HG03432 (cell line): Measurements from ENCODE around the gene ZNF10.

ENCODE experiments used
- ATAC-seq: cut with Tn5 transposase; IDR thresholded peaks from one replicate; pipeline ENCODE4 v1.9.1; 2021; ENCODE audit warnings: mild to moderate bottlenecking, moderate library complexity; ENCODE audit not compliant: unreplicated experiment

ZNF10 gene

DNA sequence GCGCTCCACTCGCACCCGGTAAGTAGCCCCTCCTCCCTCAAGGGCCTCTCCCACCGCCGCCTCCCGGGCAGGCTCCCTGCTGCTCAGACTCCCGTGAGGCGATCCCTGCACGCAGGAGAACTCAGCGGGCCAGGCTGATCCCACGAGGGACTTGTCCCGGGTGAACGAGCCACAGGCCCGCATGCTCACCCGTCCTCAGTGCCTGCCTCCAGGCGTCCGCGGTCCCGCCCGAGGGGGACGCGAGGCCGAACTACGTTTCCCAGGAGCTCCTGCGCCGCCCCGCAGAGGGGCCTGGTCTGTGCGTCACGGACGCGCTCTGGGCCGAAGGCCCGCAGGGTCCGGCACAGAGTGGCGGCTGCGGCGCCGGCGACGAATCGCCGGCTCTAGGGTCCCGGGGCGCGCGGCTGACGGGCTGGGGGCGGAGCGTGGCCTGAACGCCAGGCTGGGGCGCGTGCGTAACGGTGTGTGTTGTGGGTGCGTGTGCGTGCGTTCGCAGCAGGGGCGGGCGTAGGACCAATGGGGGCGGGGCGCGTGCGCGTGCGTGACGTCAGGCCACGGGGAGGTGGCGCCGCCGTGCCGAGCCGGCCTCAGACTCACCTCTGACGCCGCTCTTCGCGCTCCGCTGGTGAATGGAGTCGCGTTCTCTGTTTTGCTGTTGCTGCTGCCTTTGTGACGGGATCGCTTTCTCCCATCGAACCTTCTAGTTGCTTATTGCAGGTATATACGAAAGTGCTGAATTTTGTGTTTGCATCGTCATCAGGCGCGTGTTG is at the start of gene ZNF10, which contains the start of gene ZNF891:
Gene ZNF10, plus strand, starts transcription at position 590 of the 770 bp plus-strand sequence. CDS start 13,866 bp downstream, outside the sequence.
Gene ZNF891, minus strand, starts transcription at position 237 of the 770 bp plus-strand sequence. CDS start 8,356 bp downstream, outside the sequence.
- peak; percentile 95 for ATAC-seq

- no peak for ATAC-seq
Observed at GRCh38 chr12:133081159-133081780, 49.2 kb upstream of the ZNF10 start.

DNA sequence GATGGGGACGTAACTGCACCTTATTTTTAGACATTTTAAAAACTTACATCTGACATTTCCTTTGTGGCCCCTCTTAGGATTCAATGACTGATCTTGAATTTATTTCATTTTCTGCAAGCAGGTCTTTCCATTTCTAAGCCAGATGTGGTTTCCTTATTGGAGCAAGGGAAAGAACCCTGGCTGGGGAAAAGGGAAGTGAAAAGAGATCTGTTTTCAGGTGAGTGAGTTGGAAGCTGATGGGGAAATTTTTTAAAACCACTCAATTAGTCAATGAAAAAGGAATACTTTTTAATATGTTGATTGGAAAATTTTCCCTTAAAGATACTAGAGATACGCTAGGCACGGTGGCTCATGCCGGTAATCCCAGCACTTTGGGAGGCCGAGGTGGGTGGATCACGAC is 47.1 kb upstream of the ZNF10 start:
- ATAC-seq: no peak

GRCh38 chr12:133105620-133106019 is 24.8 kb upstream of the ZNF10 start:
- ATAC-seq: no peak

DNA sequence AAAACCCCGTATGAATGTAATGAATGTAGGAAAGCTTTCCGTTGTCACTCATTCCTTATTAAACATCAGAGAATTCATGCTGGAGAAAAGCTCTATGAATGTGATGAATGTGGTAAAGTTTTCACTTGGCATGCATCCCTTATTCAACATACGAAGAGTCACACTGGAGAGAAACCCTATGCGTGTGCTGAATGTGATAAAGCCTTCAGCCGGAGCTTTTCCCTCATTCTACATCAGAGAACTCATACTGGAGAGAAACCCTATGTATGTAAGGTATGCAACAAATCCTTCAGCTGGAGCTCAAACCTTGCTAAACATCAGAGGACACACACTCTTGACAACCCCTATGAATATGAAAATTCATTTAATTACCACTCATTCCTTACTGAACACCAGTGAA is 24.2 kb upstream of the ZNF10 start:
- no peak for ATAC-seq

GRCh38 chr12:133107121-133107520 is 23.3 kb upstream of the ZNF10 start:
- no peak for ATAC-seq

DNA sequence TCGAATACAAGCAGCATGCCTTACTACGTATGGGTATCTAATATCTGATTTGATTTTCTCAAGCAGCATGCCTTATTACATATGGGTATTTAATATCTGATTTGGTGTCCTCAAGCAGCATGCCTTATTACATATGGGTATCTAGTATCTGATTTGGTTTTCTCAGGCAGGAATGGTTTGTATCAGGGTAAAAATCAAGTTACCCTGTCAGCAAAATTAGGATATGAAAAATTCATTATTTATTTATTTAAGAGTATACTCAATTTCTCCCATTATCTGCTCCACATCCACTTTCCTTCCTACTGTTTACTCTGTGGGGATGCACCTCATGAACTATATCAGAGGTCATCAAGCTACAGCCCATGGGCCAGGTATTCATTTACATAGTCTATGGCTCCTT is 22.3 kb upstream of the ZNF10 start:
- no peak for ATAC-seq

GRCh38 chr12:133120385-133121191 is 9.8 kb upstream of the ZNF10 start:
- no peak for ATAC-seq

DNA sequence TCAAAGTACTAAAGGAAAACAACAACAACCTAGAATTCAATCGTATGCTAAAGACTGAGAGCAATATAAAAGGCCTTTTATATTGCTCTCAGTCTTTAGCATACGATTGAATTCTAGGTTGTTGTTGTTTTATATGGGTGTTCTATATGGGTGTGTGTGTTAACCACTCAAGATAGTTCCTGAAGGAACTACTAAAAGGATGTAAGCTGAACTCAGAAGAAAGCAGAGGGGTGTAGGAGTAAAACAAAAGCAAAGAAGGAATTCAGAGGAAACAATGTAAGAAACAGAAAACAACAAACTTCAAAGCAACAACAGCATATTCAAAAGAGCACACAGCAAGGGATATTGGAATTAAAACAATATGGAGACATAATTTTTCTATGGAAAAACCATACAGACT is 5.8 kb upstream of the ZNF10 start:
- no peak for ATAC-seq

- ATAC-seq: no peak
Observed at GRCh38 chr12:133129368-133130037, 924 bp upstream of the ZNF10 start.

GRCh38 chr12:133130808-133131128 is 341 bp downstream of the ZNF10 start:
- ATAC-seq: peak; percentile 13

- no peak for ATAC-seq
Observed at GRCh38 chr12:133135747-133136146, 5.3 kb downstream of the ZNF10 start.

- no peak for ATAC-seq
Observed at GRCh38 chr12:133145981-133146380, 15.6 kb downstream of the ZNF10 start.

GRCh38 chr12:133156125-133156690 is 25.8 kb downstream of the ZNF10 start:
- no peak for ATAC-seq

DNA sequence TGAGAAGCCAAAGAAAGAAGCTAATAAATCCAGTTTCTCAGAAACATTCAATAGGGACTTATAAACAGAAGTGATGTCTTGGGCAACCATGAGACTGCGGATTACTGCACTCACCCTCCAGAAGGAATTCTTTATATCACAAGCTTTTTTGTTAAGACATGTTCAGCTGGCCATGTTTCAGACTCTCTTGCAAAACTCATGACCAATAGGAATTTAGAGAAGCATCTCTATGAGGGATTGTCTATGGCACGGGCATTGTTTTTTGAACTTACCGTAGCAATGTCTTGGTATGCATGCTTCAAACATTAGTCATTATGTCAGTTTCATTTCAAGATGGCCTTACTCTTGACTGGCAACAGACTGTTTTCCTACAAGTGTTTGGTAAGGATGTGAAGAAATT is 35.3 kb downstream of the ZNF10 start:
- ATAC-seq: no peak

DNA sequence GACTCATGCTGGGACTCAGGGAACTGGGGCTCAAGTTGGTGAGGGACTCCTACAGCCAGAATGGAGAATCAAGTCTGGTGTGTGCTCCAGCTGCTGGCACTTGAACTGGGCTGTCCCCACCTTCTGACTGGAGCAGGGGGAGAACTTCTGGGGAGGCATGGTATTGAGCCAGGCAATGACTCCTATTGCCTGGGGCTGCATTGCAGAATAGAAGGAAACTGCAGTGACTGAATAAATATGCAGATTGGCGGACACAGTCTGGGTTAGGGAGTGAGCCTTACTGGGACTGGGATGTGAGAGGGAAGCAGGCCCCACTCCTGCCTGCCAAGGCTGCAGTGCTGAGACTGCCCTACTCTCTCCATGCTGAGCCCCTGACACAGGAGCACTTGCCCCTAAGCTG is 42.1 kb downstream of the ZNF10 start:
- ATAC-seq: no peak

DNA sequence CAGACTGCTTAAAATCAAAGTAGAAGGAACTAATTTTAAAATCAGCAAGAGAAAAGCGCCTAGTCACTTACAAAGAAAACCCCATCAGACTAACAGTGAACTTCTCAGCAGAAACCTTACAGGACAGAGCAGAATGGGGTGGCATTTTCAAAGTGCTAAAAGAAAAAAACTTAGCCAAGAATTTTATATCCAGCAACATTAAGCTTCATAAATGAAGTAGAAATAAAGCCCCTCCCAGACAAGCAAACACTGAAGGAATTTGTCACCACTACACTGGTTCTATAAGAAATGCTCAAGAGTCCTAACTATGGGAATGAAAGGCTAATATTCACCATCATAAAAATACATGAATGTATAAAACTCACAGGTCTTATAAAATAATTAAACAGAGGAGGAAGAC is 44.5 kb downstream of the ZNF10 start:
- no peak for ATAC-seq

GRCh38 chr12:133180669-133181068 is 50.2 kb downstream of the ZNF10 start:
- no peak for ATAC-seq

- ATAC-seq: peak; percentile 95
Observed at GRCh38 chr12:133181238-133181959, 51.0 kb downstream of the ZNF10 start, which contains the start of gene ZNF268. ZNF268 (plus strand) TSS chr12:133181495; CDS start chr12:133181998, 503 bp downstream.

DNA sequence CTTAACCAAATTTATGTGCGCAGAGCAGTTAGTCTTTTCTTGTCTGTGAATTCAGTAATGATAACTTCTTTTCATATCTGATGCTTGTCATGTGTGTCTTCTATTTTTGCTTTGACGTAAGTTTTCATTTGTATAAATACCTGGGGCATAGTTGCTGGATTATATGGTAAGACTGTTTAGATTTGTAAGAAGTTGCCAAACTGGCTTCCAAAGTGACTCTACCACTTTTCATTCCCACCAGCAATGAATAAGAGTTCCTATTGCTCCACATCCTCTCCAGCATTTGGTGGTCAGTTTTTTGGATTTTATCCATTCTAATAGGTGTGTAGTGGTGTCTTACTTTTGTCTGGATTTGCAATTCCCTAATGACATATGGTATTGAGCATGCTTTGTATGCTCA is 59.7 kb downstream of the ZNF10 start:
- no peak for ATAC-seq
